Transverse colon (tissue), 4 donors: ENCODE results near the gene RPS15. TPM values are rescaled to one million over a fixed set of nuclear protein-coding genes. Genes with fewer than 3 reads are reported as not detected.

Experiments used
- DNase-seq: peaks from one replicate; pipeline ENCODE4 v3.0.0-alpha.2; 2019
- H3K27ac ChIP-seq, 4 donors: fragments of 200-600 bp; sonication (generic); 2 replicates each; pipeline ENCODE4 v1.5.1; 2016 to 2018; ENCODE audit warnings: inconsistent platforms in 4 of 4
- H3K27me3 ChIP-seq: fragments of 200-600 bp; sonication (generic); 2 replicates; pipeline ENCODE4 v1.5.1; 2017; ENCODE audit warnings: inconsistent platforms
- H3K36me3 ChIP-seq, 4 donors: fragments of 200-600 bp; sonication (generic); 2 replicates each; pipeline ENCODE4 v1.5.1; 2017 to 2019; ENCODE audit warnings: inconsistent platforms in 4 of 4
- H3K4me1 ChIP-seq, 4 donors: fragments of 200-600 bp; sonication (generic); 2 replicates each; pipeline ENCODE4 v1.5.1; 2017 to 2020; ENCODE audit warnings: inconsistent platforms in 4 of 4
- H3K4me3 ChIP-seq, 4 donors: fragments of 200-600 bp; sonication (generic); 1 replicate in 1 of 4; 2 replicates in 3 of 4; pipeline versions ENCODE4 v1.5.1 to v1.6.1; 2017 to 2019; ENCODE audit warnings: inconsistent platforms in 4 of 4
- H3K9me3 ChIP-seq, 2 donors: fragments of 200-600 bp; sonication (generic); 2 replicates each; pipeline ENCODE4 v1.5.1; 2017 to 2019; ENCODE audit warnings: inconsistent platforms in 2 of 2
- CTCF ChIP-seq, 5 experiments: fragments of 200-600 bp in 3 of 5; fragments of 450-650 bp in 2 of 5; sonication (generic) in 3 of 5; IDR thresholded peaks; 1 replicate in 2 of 5; 2 replicates in 3 of 5; pipeline ENCODE4 v1.5.1; 2016 to 2017; ENCODE audit warnings: antibody characterized with exemption in 5 of 5, inconsistent platforms in 3 of 5, mild to moderate bottlenecking in 2 of 5, moderate library complexity in 1 of 5
- EP300 ChIP-seq: sonication (generic); formaldehyde crosslinking; IDR thresholded peaks from one replicate; pipeline ENCODE4 v1.6.1; 2017; ENCODE audit warnings: antibody characterized with exemption, low read depth
- POLR2A ChIP-seq: fragments of 450-650 bp; IDR thresholded peaks from one replicate; pipeline ENCODE4 v1.6.1; 2016; ENCODE audit warnings: antibody characterized with exemption, mild to moderate bottlenecking, moderate library complexity
- POLR2AphosphoS5 ChIP-seq, 3 donors: sonication (generic); formaldehyde crosslinking; IDR thresholded peaks; one replicate each; pipeline ENCODE4 v1.6.1; 2016; ENCODE audit warnings: antibody characterized with exemption in 3 of 3
- WGBS, 2 donors: methylation state at CpG; one replicate each; pipeline ENCODE4 v1.1.5; 2018; ENCODE audit warnings: low coverage in 1 of 2; 5-methylcytosine and 5-hydroxymethylcytosine counted together
- in situ Hi-C, 4 donors: fragments of 200-750 bp; cut with MboI; loops; one replicate each; pipeline versions ENCODE4 v1.15.0 to v1.15.1; 2017; ENCODE audit warnings: low sequenced_read_pairs in 3 of 4, low pct_ligation_motif_present in 1 of 4, low pct_unique_long_range_greater_than_20kb in 1 of 4
- intact Hi-C: fragments of 100-400 bp; cut with DNase I; formaldehyde crosslinking; loops from one replicate; pipeline ENCODE4 v1.15.1; 2023; ENCODE audit warnings: low total_unique reads
- total RNA-seq, 4 donors: library from RNA; depleted of rRNA; stranded (reverse); fragments of >200 nt; gene quantifications; one replicate each; pipeline ENCODE4 v1.1.0, GENCODE V29; 2016

The RPS15 gene
- total RNA-seq, 4 donors from 2014 or later, result 1,367 to 2,740 (median 2,511) TPM

- H3K4me3 ChIP-seq, result no peak overlapping the region
- in situ Hi-C loops, result no loop called here
- intact Hi-C loops, result no loop called here
- 80 to 82% methylated on average over 13 to 42 of the region's 42 CpGs for WGBS, 2 donors
- no peaks in the 10 kb centered on the region for H3K9me3 ChIP-seq
- no peak overlapping the region for H3K27ac ChIP-seq
- H3K27me3 ChIP-seq, result no peaks in the 10 kb centered on the region
- peaks cover 0 to 52% (median 24%) of the 10 kb centered on the region in 4 donors for H3K36me3 ChIP-seq
- TF ChIP-seq POLR2A (no peak), CTCF (IDR thresholded peaks at IDR 0.05) (no peak), POLR2AphosphoS5 (IDR thresholded peaks at IDR 0.05) (no peak), EP300 (no peak)
- H3K4me1 ChIP-seq, result peaks cover 0 to 12% (median 2%) of the 10 kb centered on the region in 4 donors
- no peak for DNase-seq
Observed at GRCh38 chr19:1424192-1424955, 13.8 kb upstream of the RPS15 start.

- no peak for DNase-seq
- no peaks in the 10 kb centered on the region for H3K9me3 ChIP-seq
- 88 to 95% methylated on average over 5 to 33 of the region's 33 CpGs for WGBS, 2 donors
- no peak overlapping the region for H3K4me3 ChIP-seq
- no peak overlapping the region for H3K27ac ChIP-seq
- peaks cover 0 to 53% (median 27%) of the 10 kb centered on the region in 4 donors for H3K36me3 ChIP-seq
- H3K4me1 ChIP-seq, result peaks cover 0 to 12% (median 2%) of the 10 kb centered on the region in 4 donors
- intact Hi-C loops, result no loop called here
- in situ Hi-C loops, result no loop called here
- no peak for TF ChIP-seq POLR2A
- TF ChIP-seq CTCF (IDR thresholded peaks at IDR 0.05), result no peak
- no peak for TF ChIP-seq EP300
- no peak for TF ChIP-seq POLR2AphosphoS5 (IDR thresholded peaks at IDR 0.05)
- no peaks in the 10 kb centered on the region for H3K27me3 ChIP-seq
Observed at GRCh38 chr19:1425102-1425837, 12.9 kb upstream of the RPS15 start.

GRCh38 chr19:1425902-1426301, 12.3 kb upstream of the RPS15 start:
- in situ Hi-C loops, result no loop called here

DNA sequence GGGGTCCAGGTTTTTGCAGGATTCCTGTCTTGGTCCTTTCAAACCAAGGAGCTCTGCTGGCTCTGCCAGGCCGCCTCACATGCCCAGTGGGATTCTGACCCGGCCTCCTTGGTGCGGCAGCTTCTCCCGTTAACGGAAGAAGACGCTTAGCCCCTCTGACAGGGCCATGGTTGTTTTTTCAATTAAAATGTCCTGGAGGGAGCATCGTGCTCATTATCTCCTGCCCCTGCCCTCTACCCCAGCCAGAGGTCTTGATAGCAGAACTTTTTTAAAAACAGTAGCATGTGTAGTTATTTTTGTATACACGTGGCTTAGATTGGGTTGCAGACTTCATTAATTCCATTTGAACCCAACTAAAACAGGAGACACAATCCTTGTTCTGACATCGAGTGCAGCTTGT, 11.5 kb upstream of the RPS15 start:
- DNase-seq, result no peak
- peaks cover 0 to 12% (median 2%) of the 10 kb centered on the region in 4 donors for H3K4me1 ChIP-seq
- WGBS, 2 donors, result 87 to 92% methylated on average over 3 to 9 of the region's 9 CpGs
- peaks cover 0 to 57% (median 23%) of the 10 kb centered on the region in 4 donors for H3K36me3 ChIP-seq
- intact Hi-C loops, result no loop called here
- H3K4me3 ChIP-seq, result no peak overlapping the region
- in situ Hi-C loops, result no loop called here
- H3K9me3 ChIP-seq, result no peaks in the 10 kb centered on the region
- TF ChIP-seq POLR2AphosphoS5 (IDR thresholded peaks at IDR 0.05) (no peak), EP300 (no peak), CTCF (IDR thresholded peaks at IDR 0.05) (no peak), POLR2A (no peak)
- H3K27ac ChIP-seq, result no peak overlapping the region
- H3K27me3 ChIP-seq, result no peaks in the 10 kb centered on the region

More at GRCh38 chr19:1425902-1426301, 12.3 kb upstream of the RPS15 start:
- intact Hi-C loops, result no loop called here
- H3K27me3 ChIP-seq, result no peaks in the 10 kb centered on the region
- H3K4me3 ChIP-seq, result no peak overlapping the region
- H3K9me3 ChIP-seq, result no peaks in the 10 kb centered on the region
- no peak overlapping the region for H3K27ac ChIP-seq
- 83 to 92% methylated on average over 2 to 14 of the region's 14 CpGs for WGBS, 2 donors
- H3K36me3 ChIP-seq, result peaks cover 0 to 52% (median 24%) of the 10 kb centered on the region in 4 donors
- H3K4me1 ChIP-seq, result peaks cover 0 to 12% (median 2%) of the 10 kb centered on the region in 4 donors
- DNase-seq, result no peak
- TF ChIP-seq POLR2A (no peak), EP300 (no peak)
